ENCODE measurements around the gene NME8.

The NME8 gene

DNA sequence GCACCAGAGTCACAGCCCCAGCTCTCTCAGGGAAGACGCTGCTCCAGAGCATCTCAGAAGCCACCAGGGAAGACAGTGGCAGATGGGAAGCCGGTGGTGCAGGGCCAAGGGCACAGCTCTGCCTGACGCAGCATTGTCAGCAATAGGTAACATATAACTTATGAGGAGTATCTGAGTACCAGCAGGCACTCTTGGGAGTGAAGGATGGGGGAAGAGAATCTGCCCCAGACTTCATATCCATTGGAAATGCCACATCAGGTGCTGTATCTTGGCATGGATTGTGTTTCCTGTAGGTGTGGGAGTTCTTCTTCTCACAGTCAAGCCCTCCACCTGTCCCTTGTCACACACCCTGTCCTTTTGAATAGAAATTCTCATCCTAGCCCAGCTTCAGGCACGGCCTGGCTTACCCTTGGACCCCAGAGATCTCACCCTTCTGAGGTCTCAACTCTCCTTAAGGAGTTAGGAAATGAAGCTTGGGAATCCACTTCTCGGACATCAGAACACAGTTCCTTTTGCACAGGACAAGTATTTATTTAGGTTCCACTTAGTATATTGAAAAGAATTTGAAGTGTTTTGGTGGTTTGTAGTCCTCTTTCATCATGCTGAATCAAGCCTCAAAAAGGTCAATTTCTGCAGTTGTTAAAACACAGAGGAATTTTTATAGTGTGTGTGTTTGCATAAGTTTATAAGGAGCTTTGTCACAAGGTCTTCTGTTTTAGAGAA, 82.0 kb downstream of the NME8 start:
- no peak for DNase-seq (ENCODE audit: extremely low read depth in 1 of 2, low read depth in 1 of 2)

DNA sequence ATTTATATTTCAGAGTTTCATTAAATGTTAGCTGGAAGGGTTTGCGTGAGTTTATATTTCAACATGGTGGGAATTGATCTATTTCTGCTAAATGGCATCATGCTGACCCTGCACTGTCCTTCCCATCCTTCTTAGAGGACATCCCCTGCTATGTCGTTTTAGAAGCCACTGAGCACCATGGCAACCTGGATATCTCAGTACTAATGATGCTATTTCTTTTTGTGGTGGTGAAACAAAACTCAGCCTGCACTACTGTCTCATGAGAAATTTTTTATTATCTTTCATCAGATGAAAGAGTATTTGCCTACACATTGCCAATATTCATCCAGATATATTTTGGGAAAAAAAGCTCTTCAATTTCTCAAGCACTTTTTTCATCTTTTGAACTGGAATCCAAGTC, 84.1 kb downstream of the NME8 start:
- DNase-seq (ENCODE audit: extremely low read depth in 1 of 2, low read depth in 1 of 2) = no peak

DNA sequence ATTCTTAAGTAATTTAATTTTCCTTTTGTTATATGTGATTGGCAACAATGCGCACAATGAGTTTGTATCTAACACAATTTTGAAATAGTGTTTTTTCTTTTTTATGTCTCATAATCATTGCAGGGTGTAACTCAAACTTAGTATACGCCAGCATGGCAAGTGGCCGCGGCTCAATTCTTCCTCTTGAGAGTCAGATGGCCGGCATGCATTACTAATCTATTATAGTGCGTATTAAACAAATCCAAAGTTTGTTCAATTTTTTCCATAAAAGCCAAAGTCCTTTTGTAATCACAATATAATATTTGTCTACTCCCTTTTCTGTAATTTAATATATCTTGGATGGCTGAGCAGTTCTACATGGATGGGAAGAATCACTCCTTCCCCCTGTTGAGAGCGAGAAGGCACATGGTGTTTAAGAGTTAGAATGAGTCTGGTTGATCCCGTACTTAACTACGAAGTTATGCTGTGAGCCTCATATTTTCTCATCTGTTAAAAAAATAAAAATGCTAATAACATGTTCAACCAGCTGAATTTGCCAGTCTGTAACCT, 84.7 kb downstream of the NME8 start:
- DNase-seq (ENCODE audit: extremely low read depth in 1 of 2, low read depth in 1 of 2) = no peak

DNA sequence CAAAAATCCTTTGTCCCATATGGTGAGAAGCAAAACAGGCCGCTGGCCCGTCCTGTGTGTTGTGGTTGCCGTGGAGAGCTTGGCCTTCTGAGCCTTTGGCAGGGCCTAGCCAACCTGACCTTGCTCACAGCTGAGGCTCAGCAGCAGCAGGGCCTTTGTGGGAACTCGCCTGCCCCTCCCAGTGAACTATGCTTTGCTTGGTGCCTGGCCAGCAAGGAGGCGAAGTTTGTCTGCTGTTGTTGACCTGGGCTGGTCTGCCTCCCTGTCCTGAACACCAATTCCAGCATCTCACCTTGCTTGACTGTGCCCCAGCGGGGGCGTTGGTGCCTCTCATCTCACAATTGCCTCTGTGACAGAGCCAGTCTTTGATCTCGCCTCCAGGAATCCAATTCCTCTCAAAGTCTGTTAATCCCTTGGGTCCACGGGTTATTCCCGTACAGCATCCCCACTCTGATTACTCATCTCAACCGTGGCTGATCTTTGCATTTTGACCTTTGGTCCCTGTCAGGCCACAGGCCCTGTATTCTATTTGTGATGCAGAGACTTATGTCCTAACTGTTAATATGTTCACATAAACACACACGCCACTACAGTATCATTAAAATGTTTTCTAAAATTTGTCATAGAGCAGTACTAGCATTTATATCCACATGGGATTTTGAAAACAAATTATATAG, 94.7 kb downstream of the NME8 start:
- DNase-seq (ENCODE audit: extremely low read depth in 1 of 2, low read depth in 1 of 2) = no peak

DNA sequence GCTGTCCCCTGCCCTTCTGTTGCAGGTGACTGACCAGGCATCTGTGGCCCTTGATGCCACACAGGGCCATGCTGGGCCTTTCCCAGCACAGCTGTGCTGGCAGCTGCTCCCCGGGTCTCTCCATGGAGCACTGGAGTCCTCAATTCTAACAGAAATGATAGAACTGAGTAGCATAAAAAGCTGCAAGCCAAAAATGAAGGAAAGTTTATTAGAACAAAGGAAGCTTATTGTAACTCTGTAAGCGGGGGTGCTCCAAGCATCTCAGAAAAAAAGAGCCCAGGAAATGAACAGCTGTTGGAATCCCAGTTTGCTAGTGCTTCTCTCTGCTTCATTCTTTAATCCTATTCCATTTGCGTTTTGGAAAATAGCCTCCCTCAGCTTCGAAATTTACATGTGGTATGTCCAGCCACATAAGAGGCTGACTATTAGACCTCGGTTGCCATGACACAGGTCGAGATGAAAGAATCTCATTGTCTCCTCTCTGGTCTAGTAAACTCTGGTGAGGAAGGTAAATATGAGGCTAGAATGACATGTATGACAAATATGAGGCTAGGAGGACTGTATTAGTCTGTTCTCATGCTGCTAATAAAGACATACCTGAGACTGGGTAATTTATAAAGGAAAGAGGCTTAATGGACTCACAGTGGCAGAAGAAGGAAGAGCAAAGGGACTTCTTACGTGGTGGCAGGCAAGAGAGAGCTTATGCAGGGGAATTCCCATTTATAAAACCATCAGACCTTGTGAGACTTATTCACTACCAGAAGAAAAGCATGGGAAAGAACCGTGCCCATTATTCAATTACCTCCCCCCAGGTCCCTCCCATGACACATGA, 95.7 kb downstream of the NME8 start:
- no peak for DNase-seq (ENCODE audit: extremely low read depth in 1 of 2, low read depth in 1 of 2)

DNA sequence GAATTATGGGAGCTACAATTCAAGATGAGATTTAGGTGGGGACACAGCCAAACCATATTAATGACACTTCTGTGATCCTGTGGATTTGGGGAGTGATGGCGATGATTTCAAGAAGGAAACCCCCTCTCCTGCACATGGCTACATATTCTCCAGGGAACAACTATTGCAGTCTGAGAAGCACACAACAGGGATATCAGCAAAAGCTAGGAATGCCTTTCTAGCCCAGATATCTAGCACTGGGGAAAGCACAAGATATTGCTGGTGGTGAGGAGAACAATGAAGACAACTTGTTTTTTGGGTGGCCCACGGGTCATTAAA, 96.3 kb downstream of the NME8 start:
- DNase-seq (ENCODE audit: extremely low read depth in 1 of 2, low read depth in 1 of 2) = no peak

DNA sequence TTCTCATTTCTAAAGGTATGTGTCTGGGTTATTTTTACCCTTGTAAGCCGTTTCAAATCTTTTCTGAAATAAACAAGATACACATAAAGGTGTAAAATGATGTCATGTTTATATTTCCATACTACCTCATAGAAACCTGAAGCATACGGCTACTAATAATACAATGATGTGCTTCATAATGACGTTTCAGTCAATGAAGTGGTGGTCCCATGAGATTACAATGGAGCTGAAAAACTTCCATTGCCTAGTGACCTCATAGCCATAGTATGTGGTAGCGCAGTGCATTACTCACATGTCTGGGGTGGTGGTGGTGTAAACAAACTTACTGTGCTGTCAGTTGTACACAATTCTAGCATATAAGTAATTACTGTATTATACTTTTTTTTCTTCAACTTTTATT, 96.9 kb downstream of the NME8 start:
- no peak for DNase-seq (ENCODE audit: extremely low read depth in 1 of 2, low read depth in 1 of 2)

DNA sequence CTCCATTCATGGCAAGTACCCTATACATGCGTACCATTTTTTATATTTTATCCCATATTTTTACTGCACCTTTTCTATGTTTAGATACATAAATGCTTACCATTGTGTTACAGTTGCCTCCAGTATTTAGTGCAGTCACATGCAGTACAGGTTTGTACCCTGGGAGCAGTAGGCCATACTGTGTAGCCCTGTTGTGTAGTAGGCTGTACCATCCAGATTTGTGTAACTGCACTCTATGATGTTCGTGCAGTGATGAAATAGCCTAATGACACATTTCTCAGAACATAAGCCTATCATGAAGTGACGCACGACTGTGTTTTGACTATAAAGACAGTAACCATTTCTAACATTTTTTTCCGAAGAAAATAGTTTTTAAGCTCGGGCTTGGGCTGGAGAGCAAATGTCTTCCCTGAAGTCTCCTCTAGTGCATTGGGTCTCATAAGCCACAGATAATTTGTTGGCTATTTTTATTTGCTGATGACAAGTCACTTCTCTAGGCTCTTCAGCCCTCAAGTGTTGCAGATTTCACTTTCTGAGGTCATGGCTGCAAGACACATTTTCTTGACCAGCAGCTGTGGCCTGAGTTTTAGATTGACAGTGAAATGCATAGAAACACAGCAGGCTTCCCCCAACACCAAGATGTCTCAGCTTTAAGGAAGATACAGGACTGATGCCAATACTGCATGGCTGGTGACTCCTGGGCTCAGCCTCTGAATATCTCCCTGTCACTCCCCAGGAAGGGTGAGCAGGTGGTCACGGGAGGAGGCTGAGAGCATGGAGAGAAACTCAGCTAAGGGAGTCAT, 98.9 kb downstream of the NME8 start:
- DNase-seq (ENCODE audit: extremely low read depth in 1 of 2, low read depth in 1 of 2) = no peak

DNA sequence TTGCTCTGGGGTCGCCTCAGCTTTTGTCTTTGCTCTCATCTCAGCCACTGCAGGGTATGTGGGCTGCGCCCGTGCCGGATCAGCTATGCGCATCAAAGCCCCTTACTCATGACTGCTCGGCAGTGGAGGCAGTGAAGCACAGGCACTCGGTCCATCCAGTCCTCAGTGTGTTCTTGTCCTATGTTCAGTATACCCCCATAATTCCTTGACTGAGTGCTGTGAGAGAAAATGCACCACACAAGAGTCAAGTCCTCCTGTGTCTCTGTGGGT, 99.5 kb downstream of the NME8 start:
- DNase-seq (ENCODE audit: extremely low read depth in 1 of 2, low read depth in 1 of 2) = no peak
